ENCODE measurements around the gene TLR6. TPM values are rescaled to one million over a fixed set of nuclear protein-coding genes. Genes with fewer than 3 reads are reported as not detected.
"Not testable (repeated sequence)": the region's sequence is repeated elsewhere in the genome, so short reads cannot be mapped to it uniquely, and the experiment has no call there.

Gene TLR6
- polyA plus RNA-seq, 1 of the 3 experiments (the other 2 are of a cell fraction) = 0.10 TPM

GRCh38 chr4:38811297-38811696 is 45.3 kb downstream of the TLR6 start:
- CTCF ChIA-PET = interaction anchor here (1.3 to 1.5 kb wide), 2 partner anchors 11 to 15 kb away, joined by 3 to 4 read pairs; no protein-coding TSS in a partner anchor

GRCh38 chr4:38807462-38807861 is 49.2 kb downstream of the TLR6 start:
- POLR2A ChIA-PET; H3K9me2 ChIP-seq; H3K27ac ChIP-seq (ENCODE audit: low read depth in 2 of 2, low read length in 1 of 2); H3K36me3 ChIP-seq (replicated peaks in 1 of 2; ENCODE audit: control insufficient read depth in 1 of 2, insufficient read depth in 2 of 2, low read length in 1 of 2); H2AFZ ChIP-seq (ENCODE audit: low read depth); H3K4me3 ChIP-seq (ENCODE audit: low read depth in 2 of 2, low read length in 1 of 2); H3F3A ChIP-seq (replicated peaks; ENCODE audit: insufficient read depth); CTCF ChIA-PET; DNase-seq; H3K9ac ChIP-seq; H3K4me1 ChIP-seq (ENCODE audit: control insufficient read depth in 1 of 2, insufficient read depth in 2 of 2, low read depth in 1 of 2, low read length in 1 of 2); H4K20me1 ChIP-seq (ENCODE audit: insufficient read depth); H3K9me3 ChIP-seq; H3K79me2 ChIP-seq (ENCODE audit: insufficient read depth); H3K27me3 ChIP-seq (ENCODE audit: insufficient read depth); H3K4me2 ChIP-seq: not testable (repeated sequence)
- no CpG with 5 or more reads among the region's 29 CpGs for WGBS (ENCODE audit: low lambda C conversion rate)

More at GRCh38 chr4:38811297-38811696, 45.3 kb downstream of the TLR6 start:
- Histone ChIP-seq H3K9ac (no peak overlapping the region), H3K4me2 (no peak overlapping the region), H3K9me3 (no peaks in the 10 kb centered on the region), H2AFZ (ENCODE audit: low read depth) (no peak overlapping the region), H3K4me3 (ENCODE audit: low read depth in 2 of 2, low read length in 1 of 2) (no peak overlapping the region), H3K9me2 (no peaks in the 10 kb centered on the region), H3F3A (replicated peaks; ENCODE audit: insufficient read depth) (no peaks in the 10 kb centered on the region), H3K27me3 (ENCODE audit: insufficient read depth) (no peaks in the 10 kb centered on the region), H3K36me3 (replicated peaks in 1 of 2; ENCODE audit: control insufficient read depth in 1 of 2, insufficient read depth in 2 of 2, low read length in 1 of 2) (no peaks in the 10 kb centered on the region), H3K4me1 (ENCODE audit: control insufficient read depth in 1 of 2, insufficient read depth in 2 of 2, low read depth in 1 of 2, low read length in 1 of 2) (no peaks in the 10 kb centered on the region), H4K20me1 (ENCODE audit: insufficient read depth) (no peaks in the 10 kb centered on the region), H3K27ac (ENCODE audit: low read depth in 2 of 2, low read length in 1 of 2) (no peak overlapping the region), H3K79me2 (ENCODE audit: insufficient read depth) (no peaks in the 10 kb centered on the region)
- WGBS (ENCODE audit: low lambda C conversion rate) = 56% methylated on average over 5 of the region's 6 CpGs
- POLR2A ChIA-PET = no interaction called here
- no peak for DNase-seq
- TF ChIP-seq RCOR1 (IDR thresholded peaks at IDR 0.05; ENCODE audit: low read length) = no peak
- no peak for TF ChIP-seq GATA2 (CRISPR knock-in tag; IDR thresholded peaks at IDR 0.05)
- TF ChIP-seq RAD21 (IDR thresholded peaks at IDR 0.05; ENCODE audit: low read length) = no peak
- TF ChIP-seq FOXJ3 (CRISPR knock-in tag; IDR thresholded peaks at IDR 0.05) = no peak
- no peak for TF ChIP-seq CHD2 (IDR thresholded peaks at IDR 0.05; ENCODE audit: low read length, partially characterized antibody)
- TF ChIP-seq NRF1 (IDR thresholded peaks at IDR 0.05; ENCODE audit: low read depth, low read length) = no peak
- TF ChIP-seq POLR2AphosphoS5 (IDR thresholded peaks at IDR 0.05; ENCODE audit: low read depth, low read length) = no peak

DNA sequence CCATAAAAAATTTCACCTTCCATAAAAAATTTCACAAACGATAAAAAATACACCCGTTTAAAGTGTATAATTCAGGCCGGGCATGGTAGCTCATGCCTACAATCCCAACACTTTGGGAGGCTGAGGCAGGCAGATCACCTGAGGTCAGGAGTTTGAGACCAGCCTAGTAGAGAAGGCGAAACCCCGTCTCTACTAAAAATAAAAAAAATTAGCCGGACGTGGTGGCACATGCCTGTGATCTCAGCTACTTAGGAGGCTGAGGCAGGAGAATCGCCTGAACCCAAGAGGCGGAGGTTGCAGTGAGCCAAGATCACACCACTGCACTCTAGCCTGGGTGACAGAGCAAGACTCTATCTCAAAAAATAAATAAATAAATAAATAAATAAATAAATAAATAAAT is 50.4 kb downstream of the TLR6 start:
- H3K36me3 ChIP-seq (replicated peaks in 1 of 2; ENCODE audit: control insufficient read depth in 1 of 2, insufficient read depth in 2 of 2, low read length in 1 of 2); H4K20me1 ChIP-seq (ENCODE audit: insufficient read depth); H3K27me3 ChIP-seq (ENCODE audit: insufficient read depth); H3K9me2 ChIP-seq; DNase-seq; H3K4me2 ChIP-seq; POLR2A ChIA-PET; H3K79me2 ChIP-seq (ENCODE audit: insufficient read depth); H3K9ac ChIP-seq; H3F3A ChIP-seq (replicated peaks; ENCODE audit: insufficient read depth); H3K4me1 ChIP-seq (ENCODE audit: control insufficient read depth in 1 of 2, insufficient read depth in 2 of 2, low read depth in 1 of 2, low read length in 1 of 2); H2AFZ ChIP-seq (ENCODE audit: low read depth); H3K4me3 ChIP-seq (ENCODE audit: low read depth in 2 of 2, low read length in 1 of 2); H3K27ac ChIP-seq (ENCODE audit: low read depth in 2 of 2, low read length in 1 of 2); H3K9me3 ChIP-seq: not testable (repeated sequence)
- CTCF ChIA-PET = interaction anchor here (1.4 to 4.2 kb wide), 3 partner anchors 7 to 24 kb away, joined by 3 to 22 read pairs (median 4); partner anchors contain the start of gene TLR10
- 87% methylated on average over 9 of the region's 9 CpGs for WGBS (ENCODE audit: low lambda C conversion rate)

Measured in SK-N-SH (cell line).